HTR-8/SVneo (cell line): ENCODE measurements around the gene MYO1G.

Experiments used
- DNase-seq: peaks from one replicate; pipeline ENCODE4 v3.0.0; 2011; ENCODE audit warnings: low spot score, mixed read lengths; ENCODE audit not compliant: insufficient read length
- FAIRE-seq: peaks from 2 replicates; lab custom pipeline; 2011; peaks lifted over from hg19 to GRCh38; lab: Jason Lieb, UNC

The MYO1G gene

GRCh38 chr7:44969701-44970522, 8.9 kb downstream of the MYO1G start:
- DNase-seq, result no peak
- FAIRE-seq, result no peak

GRCh38 chr7:44969049-44969700, 9.6 kb downstream of the MYO1G start:
- FAIRE-seq (no peak), DNase-seq (no peak)

- DNase-seq, result peak; percentile 30
- no peak for FAIRE-seq
Observed at GRCh38 chr7:44967571-44968446, 11.0 kb downstream of the MYO1G start.

GRCh38 chr7:44966731-44967538, 11.9 kb downstream of the MYO1G start:
- DNase-seq, result no peak
- no peak for FAIRE-seq

GRCh38 chr7:44965937-44966730, 12.7 kb downstream of the MYO1G start:
- DNase-seq (no peak), FAIRE-seq (no peak)

- DNase-seq, result no peak
Observed at GRCh38 chr7:44965441-44965903, 13.3 kb downstream of the MYO1G start.

GRCh38 chr7:44964831-44965440, 13.9 kb downstream of the MYO1G start:
- no peak for FAIRE-seq
- no peak for DNase-seq

More at GRCh38 chr7:44965441-44965903, 13.3 kb downstream of the MYO1G start:
- FAIRE-seq, result no peak

GRCh38 chr7:44964384-44964830, 14.4 kb downstream of the MYO1G start:
- DNase-seq (no peak), FAIRE-seq (peak; percentile 38)

- DNase-seq, result no peak
- FAIRE-seq, result no peak
Observed at GRCh38 chr7:44963364-44964290, 15.2 kb downstream of the MYO1G start.

- FAIRE-seq (no peak), DNase-seq (no peak)
Observed at GRCh38 chr7:44962483-44963251, 16.1 kb downstream of the MYO1G start.

- no peak for DNase-seq
Observed at GRCh38 chr7:44961844-44962482, 16.9 kb downstream of the MYO1G start.

GRCh38 chr7:44960011-44960580, 18.7 kb downstream of the MYO1G start:
- DNase-seq (no peak), FAIRE-seq (no peak)

More at GRCh38 chr7:44961844-44962482, 16.9 kb downstream of the MYO1G start:
- FAIRE-seq, result no peak

- FAIRE-seq, result no peak
- DNase-seq, result no peak
Observed at GRCh38 chr7:44959433-44959951, 19.3 kb downstream of the MYO1G start.

GRCh38 chr7:44958645-44959344, 20.0 kb downstream of the MYO1G start:
- no peak for DNase-seq
- no peak for FAIRE-seq

GRCh38 chr7:44956157-44956766, 22.6 kb downstream of the MYO1G start:
- DNase-seq (no peak), FAIRE-seq (no peak)
